AG20443 (cell line): ENCODE data around the gene LIMS2.

Experiments used
- DNase-seq: peaks from one replicate; pipeline ENCODE4 v3.0.0; 2012; ENCODE audit warnings: low spot score, mixed read lengths

The LIMS2 gene

DNA sequence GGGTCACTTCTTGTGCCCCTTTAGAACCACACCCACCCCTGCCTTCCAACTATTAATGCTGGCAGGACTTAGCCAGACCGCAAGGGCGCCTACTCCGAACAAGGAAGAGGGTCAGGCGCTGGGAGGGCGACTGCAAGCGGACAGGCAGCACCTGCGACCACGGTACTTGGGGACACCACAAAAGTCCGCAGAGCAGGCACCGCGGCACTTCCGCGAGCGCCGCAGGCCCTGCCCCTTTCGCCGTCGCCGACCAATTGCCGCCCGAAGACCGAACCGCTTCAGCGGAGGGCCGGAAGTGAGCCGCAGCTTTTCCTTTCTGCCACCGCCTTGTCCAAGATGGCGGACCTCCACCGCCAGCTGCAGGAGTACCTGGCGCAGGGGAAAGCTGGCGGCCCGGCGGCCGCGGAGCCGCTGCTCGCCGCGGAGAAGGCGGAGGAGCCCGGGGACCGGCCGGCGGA is 25.9 kb upstream of the LIMS2 start, which contains the start of gene SFT2D3:
TSS of gene SFT2D3 (plus strand) at position 305 of the 458 bp plus-strand sequence. CDS start at position 337, 32 bp downstream.
- DNase-seq = peak; percentile 96

DNA sequence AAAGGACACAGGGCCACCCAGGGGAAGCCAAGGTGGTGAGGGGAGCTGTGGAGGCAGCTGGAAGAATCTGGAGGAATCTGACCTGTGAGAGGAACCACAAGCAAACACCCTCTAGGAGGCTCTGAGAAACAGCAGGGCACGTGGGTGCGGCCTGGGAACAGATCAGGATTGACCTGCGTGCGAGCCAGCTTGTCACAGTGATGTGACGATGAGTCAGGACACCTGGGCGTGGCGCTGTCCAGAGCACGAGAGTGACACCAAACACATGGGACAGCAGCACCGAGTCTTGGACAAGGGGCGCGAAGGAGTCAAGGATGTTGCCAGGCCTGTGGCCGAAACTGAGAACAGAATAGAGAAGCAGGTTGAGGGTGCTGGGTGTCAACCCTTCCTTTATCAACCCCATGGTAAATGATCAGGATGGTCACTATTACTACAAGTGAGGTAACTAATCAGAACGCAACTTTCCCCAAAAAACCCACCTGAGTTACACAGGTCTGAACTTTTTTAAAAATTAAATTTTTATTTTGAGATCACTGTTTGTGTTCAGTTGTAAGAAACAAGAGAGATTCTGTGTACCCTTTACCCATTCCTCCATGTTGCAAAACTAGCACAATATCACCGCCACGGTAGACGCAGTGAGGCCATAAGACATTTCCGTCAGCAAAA is 25.3 kb upstream of the LIMS2 start:
- DNase-seq = no peak

DNA sequence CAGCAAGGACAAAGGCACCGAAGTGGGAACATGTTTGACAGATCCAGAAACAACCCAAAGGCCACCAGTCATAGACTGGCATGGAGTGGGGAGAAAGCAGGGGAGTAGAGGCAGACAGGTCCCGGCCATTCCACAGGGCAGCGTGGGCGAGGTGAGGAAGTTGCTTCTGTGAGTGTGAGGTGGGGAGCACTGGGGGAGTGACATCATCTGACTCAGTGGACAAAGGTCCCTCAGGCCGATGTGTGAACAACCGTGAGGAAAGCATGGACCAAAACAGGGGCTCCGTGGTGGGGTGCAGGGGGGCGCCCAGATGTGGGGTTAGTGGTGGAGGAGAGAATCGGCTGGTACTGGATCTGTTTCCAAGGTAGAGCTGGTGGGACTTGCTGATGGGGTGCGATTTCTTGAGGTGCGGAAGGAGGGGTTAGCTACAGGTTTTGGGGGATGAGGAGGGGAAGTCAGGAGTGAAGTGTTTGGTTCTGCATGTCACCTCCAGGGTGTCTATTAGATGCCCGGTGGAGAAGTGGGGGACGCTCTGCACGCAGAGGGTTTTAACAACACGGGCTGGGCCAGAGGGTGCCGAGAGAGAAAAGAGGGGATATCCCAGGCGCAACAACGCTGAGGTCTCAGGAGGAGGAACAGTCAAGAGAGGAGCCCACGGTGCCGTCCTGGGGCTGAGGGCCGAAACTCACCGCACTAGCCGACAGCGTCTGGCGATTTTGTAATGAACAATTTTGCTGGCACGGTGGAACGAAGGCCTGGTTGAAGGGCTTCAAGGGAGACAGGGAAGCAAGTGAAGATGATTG is 23.4 kb upstream of the LIMS2 start:
- DNase-seq = no peak

DNA sequence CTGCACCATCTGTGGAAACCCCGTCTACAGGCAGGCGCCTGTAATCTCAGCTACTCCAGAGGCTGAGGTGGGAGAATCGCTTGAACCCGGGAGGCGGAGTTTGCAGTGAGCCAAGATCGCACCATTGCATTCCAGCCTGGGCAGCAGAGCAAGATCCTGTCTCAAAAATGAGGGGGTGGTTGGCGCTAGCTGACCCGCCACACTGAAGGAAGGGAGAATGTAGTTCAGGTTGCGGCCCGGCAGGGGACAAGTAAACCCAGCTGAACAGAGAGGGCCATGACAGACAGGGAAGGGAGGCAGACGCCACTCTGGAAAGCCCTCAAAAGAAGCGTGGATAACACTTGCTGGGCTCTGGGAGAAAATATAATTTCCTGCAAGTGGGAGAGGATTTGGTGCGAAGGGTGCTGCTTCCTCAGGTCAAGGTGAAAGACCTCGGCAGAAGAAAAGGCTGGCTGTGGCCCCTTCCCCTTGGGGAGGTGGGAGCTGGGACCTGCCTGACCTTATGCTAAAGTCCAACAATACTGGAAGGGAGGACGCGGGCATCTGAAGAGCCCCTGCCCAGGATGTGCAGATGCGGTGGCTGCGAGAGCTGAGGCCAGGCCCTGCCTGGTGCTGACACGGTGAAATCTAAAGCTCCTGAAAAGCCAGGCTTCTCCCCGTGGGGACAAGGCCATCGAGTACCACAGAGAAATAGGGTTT is 22.3 kb upstream of the LIMS2 start:
- DNase-seq = no peak

DNA sequence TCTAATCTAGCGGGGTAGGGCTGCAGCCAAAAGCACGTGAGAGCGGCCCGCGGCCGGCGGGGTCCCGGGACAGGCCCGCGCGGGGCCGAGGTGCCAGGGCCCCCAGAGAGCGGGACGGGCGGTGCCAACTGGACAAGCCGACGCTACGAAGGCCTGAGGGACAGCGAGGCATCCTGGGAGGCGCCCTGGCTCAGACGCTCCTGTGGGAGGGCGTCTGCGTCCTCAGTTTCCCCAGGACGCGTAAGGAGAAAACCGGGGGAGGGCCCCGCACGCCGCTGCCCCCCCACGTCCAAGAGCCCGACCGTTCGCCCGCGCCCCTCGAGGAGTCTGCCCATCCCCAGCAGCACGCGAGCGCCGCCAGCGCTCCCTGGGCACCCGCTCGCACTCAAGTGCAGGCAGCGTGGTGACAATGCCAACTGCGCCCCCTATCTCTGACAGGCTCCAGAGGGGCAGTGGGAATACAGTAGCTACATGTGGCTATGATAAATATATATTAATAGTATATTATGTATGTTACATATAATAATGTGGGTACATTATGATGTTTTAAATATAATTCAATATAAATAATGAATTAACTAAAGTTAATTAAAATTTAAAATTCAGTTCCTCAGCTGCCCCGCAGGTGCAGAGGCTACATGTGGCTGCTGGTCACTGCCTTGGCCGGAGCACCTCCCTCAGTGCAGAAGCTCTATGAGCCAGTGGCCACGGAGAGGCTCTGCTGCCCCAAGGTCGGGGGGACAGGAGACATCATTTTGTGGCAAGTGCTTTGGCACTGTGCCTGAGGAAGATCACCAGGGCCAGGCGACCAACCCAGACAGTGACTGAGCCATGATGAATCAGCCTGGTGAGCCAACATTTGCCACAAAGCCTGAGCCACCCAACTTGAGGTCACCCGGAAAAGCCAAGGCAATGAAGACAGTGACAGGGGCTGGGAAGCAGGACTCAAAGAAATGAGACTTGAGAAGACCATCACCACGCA is 20.5 kb upstream of the LIMS2 start:
- peak; percentile 66 for DNase-seq

DNA sequence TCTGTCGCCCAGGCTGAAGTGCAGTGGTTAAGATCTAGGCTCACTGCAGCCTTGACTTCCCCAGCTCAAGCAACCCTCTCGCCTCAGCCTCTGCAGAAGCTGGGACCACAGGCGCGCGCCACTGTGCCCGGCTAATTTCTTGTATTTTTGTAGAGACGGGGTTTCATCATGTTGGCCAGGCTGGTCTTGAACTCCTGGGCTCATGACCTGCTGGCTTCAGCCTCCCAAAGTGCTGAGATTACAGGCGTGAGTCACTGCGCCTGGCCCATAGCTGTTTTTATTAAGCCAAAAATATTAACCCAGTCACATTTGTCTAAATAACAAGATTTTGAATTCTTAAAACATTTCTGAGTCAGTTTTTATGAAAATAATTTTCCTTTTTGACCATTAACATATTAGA is 19.7 kb upstream of the LIMS2 start:
- DNase-seq = no peak

DNA sequence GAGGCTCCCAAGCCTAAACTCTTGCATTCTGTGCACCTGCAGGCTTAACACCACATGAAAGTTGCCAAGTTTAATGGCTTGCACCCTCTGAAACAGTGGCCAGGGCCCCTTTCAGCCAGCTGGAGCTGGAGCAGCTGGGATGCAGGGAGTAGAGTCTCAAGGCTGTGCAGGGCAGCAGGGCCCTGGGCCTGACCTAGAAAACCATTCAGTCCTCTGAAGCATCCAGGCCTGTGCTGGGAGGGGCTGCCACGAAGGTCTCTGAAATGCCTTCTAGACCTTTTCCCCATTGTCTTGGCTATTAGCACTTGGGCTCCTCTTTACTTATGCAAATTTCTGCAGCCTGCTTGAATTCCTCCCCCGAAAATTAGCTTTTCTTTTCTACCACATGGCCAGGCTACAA is 15.4 kb upstream of the LIMS2 start:
- DNase-seq = no peak

DNA sequence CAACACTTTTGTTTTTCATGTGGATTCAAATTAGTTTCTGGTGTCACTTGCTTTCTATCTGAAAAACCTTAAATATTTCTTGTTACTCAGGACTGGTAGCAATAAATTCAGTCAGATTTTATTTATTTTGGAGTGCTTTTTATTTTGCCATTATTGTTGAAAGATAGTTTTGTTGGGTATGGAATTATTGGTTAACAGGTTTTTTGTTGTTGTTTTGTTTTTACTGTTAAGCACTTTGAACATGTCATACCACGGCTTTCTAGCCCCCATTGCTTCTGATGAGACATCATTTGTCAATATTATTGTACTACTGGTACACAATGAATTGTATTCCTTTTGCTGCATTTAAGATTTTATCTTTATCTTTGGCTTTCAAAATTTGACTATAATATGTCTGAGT is 13.1 kb upstream of the LIMS2 start:
- DNase-seq = no peak

DNA sequence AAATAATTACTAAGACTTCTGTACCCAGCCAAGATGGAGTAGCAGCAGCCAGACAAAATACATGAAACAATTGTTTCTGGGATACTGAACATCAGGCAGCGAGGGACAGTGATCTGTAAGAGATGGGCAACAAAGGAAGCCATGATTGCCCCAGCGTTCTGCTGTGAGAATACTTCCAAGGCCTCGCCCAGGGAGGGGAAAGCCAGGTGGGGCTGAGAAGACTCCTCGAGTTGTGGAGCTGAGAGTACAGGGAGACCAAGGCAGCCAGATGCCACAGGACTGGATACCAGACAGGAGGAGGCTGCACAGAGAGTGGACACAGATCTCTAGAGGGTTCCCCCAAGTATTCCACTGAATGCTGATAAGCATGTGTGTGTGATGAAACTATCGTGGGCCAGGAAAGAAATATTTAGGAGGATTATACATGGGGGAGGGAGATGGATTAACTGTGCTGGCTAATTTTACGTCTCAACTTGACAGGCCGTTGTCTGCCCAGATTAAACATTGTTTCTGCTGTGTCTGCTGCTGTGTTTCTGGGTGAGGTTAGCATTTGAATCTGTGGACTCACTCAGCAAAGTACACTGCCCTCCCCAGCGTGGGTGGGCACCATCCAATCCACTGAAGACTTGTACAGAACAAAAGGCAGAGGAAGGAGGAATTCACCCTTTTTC is 10.2 kb upstream of the LIMS2 start:
- DNase-seq = peak; percentile 4

DNA sequence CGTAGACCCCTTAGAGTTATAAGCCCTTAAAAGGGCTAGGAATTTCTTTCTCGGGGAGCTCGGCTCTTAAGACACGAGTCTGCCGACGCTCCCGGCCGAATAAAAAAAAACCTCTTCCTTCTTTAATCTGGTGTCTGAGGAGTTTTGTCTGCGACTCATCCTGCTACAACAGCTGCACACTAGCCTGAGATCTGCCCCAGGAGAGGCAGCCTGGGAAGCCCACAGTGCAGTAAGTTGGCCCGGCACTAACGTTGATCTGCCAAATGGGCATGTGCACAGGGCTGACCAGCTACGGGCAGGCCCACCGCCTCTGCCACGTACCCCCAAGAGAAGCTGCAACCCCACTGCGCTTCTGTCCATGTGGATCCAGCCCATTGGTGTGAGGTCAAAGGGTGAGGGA is 8.4 kb upstream of the LIMS2 start:
- peak; percentile 34 for DNase-seq

DNA sequence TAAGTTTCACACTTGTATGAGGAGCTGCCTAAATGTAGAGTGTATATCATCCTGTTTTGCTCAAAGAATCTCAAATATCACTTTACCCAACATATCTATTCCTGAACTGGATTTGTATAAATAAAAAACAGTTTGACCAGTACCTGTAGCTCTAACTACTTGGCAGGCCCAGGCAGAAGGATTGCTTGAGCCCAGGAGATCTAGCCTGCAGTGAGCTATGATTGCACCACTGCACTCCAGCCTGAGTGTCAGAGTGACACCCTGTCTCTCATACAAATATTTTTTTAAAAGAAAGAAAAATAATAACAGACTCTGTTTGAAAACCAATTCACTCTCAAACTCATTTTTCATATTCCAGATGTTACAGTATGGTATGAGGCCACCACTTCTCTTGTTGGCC is 7.7 kb upstream of the LIMS2 start:
- no peak for DNase-seq

DNA sequence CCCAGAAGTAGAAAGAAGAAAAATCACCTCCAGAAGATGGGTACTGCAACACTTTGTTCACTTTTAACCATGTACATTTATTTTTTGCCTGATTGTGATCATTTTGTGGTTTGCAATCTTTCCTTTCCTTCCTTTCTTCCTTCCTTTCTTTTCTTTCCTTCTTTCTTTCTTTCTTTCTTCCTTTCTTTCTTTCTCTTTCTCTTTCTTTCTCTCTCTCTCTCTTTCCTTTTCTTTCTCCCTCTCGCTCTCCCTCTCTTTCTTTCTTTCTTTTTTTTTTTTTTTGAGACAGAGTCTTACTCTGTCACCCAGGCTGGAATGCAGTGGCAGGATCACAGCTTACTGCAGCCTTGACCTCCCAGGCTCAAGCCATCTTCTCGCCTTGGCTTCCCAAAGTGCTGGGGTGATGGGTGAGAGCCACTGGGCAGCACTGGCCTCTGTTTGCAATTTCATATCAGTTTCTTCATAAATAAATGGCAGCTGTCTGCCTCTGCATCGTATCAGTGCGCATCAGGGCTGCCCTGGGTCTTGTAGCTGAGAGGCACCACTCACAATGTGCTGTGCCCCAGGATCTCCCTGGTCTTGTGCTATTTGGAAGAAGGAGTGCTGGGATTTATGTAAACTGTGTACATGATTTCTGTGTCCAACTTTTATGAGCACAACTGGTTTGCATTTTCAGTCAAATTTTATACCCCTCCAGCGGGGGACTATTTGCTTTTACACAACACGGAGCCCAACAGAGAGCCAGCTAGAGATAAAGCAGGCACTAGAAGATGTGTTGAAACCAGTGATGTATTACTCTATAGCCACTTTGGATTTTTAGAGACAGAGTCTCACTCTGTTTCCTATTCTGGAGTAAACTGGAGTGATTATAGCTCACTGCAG is 6.9 kb upstream of the LIMS2 start:
- DNase-seq = no peak

DNA sequence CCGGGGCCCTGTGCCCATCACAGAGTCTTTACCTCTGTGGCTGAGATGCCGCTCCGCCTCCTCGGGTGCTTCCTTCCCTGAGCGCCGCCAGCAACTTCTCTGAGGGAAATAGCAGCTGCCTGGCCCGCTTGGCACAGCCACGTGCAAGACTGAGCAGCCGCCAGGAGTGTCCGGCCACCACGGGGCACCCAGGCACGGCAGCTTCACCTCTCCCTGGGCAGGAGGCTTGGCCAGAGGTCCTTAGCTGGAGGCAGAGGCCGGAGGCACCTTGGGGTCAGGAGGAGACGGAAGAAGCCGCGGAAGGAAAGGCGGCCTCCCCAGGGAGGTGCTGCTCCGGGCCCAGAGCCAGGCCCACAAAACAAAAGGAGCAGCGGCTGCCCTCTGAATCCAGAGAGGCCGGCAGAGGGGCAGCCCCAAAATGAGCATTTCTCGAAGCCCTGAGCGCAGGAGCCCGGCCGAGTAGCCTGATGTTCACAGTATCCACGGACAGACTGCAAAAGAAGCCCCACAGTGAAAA is 6.0 kb upstream of the LIMS2 start:
- peak; percentile 49 for DNase-seq

DNA sequence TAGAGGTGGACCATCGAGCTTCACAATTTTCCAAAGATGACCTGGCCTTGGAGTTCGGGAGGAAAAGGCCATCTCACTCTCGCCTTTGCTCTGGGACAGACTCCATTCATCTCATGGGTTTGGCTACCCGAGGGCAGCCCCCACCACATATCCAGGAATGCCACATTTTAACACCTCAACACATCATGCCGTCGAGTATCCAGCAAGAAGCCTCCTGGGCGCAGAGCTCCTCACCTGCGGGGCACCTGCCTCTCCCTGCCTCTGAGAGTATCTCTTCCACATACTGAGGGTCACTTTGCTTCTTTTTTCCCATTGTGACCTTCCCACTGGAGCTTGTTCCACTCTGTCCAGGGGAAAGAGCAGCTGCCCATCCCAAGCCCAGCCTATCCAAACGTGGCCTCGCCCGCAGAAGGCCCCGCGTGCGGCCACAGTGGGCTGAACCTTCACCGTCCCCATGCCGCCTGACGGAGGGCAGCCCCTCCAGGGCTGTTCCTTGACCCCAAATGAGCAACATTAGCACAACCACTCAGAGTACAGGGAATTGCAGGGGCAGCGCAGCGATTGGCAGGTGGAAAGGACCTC is 5.5 kb upstream of the LIMS2 start:
- peak; percentile 1 for DNase-seq

DNA sequence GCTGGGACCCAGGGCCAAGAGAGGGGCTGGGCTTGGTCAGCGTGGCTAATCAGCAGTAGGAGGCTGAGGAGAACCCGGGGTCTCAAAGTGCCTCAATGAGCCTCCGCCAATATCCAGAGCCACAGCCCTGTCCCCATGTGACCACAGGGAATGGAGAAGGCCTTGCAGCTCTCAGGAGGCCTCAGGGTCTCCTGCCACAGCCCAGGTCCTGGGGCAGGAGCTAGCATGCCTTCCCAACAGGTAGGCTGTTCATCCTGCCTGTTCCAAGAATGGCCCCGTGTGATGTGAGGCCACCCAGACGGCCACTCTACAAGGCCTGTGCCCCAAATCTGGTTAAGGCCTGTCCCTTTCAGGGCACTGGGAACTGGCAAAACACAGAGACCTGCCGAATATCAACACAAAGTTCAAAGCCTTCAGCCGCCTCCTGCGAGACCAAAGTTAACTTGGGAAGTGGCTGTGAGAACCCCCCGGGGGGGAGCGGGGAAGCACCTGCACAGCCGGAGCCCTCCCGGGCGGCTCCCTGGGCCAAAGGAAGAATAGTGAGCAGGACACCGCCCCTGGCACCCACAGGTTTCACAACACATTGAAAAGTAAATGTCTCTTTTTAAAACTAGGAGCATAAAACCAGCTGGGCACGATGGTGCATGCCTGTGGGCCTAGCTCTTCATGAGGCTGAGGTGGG is 4.5 kb upstream of the LIMS2 start:
- DNase-seq = peak; percentile 5

DNA sequence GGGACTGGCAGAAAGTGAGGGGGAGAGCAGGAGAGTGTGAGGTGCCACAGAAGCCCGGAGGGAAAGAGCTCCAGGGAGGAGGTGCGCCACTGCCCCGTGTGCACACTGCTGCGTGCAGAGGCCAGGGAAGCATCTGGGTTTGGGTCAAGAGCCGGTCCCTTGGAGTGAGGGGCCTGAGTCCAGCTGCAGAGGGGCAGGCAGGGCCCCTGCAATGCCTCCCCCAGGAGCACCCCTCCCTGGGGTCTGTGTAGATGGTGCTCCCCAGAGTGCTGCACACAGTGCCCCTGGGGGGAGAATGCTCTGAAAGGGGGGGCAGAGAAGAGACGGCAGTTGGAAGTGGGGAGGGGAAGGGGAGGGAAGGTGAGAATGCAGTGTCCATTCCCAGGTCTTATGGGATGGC is 3.7 kb upstream of the LIMS2 start:
- peak; percentile 3 for DNase-seq

DNA sequence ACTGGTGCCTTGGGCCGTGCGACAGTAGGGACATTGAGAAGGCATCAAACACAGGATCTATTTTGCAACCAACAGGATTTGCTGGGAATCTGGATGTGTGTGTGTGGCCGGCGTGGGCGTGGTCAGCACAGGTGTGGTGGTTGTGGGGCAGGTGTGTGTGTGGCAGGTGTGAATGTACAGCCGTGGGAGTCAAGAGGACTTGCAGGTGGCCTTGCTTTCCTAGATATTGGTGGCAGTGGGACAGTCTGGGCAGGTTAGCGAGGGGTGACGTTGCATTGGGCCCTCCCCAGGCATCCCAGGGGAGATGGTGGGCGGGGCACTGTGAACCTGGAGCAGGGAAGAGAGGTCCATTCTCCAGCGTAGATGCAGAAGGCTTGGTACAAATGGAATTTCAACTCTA is 3.2 kb upstream of the LIMS2 start:
- DNase-seq = peak; percentile 3

DNA sequence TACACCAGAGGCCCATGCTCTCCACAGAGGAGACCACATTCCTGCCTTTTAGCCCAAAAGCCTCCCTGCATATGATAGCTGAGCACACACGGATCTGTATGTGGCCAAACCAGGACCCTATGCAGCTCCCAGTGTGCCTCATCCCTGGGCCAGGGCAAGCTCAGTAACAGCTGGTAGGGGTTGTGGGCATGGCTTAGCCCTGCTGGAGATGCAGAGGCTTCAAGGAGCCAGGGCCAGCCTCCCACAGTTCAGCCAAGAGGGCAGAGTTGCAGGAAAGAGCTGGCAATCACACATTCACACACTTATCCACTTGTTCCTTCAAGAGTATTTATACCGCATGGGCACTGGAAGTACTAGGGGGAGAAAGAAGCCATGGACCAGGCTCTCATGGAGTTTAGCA is 1.6 kb upstream of the LIMS2 start:
- DNase-seq = no peak
